ENCODE results near the gene ZNF672.
A peak's percentile ranks its signal among the peaks of the same experiment; 100 is the strongest.
"Not testable (repeated sequence)": the region's sequence is repeated elsewhere in the genome, so short reads cannot be mapped to it uniquely, and the experiment has no call there.

Gene ZNF672

DNA sequence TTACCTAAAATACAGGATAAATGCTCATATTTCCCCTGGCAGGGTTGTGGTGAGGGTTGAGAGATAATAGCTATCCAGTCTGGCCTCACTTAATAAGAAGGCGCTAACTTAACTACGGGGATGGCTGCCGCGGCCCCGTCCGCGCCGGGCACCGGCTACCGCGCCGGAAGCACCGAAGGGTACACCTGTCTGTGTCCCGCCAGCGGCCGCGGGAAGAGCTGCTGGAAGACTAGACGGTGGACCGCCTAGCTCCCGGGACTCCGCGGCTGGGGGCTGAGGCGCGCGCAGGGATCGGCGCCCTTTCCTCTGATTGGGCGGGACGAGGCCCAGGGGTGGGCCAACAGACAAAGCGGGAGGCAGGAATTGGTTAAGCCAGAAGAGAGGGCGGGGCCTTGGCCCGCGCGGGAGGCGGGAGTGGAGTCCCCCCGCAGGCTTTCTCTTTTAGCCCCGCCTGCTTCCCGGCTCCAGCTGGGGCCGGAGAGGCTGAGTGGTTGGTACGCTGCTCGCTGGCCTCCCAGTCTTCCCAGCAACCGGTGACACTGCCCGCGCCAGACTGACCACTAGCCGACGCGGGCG is at the start of gene ZNF672:
Gene ZNF672, plus strand, starts transcription at position 444 of the 576 bp plus-strand sequence. CDS start 9,051 bp downstream, outside the sequence.
- DNase-seq (ENCODE audit: low read depth), result peak; percentile 93

DNA sequence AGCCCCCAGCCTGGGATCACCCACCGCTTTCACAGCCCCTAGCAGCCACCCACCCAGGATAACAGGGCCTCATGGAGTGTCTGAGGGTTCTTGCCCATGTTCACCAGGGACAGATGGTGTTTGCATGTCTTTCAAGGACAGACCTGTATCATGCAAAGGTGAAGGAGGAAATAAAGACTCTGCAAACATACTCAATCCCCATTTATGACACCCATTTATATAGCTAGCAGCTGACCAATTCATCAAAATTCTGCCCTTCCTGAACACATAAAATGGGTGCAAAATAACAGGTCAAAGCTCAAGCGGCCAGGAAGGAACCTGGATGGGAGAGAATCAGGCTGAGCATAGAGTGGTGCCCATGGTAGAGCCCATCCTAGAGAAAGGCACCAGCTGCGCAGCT is 49.7 kb upstream of the ZNF672 start:
- DNase-seq (ENCODE audit: low read depth), result no peak

DNA sequence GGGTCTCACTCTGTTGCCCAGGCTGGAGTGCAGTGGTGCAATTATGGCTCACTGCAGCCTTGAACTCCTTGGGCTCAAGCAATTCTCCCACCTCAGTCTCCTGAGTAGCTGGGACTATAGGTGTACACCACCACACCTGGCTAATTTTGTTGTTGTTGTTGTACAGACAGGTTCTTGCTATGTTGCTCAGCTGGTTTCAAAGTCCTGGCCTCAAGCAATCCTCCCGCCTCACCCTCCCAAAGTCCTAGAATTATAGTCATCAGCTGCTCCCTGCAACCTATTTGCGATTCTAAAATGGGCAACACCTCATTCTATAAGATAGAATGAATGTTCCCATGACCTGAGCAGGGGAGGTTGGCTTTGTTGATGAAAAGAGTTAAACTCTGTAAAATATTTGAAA is 48.7 kb upstream of the ZNF672 start:
- DNase-seq (ENCODE audit: low read depth), result not testable (repeated sequence)

DNA sequence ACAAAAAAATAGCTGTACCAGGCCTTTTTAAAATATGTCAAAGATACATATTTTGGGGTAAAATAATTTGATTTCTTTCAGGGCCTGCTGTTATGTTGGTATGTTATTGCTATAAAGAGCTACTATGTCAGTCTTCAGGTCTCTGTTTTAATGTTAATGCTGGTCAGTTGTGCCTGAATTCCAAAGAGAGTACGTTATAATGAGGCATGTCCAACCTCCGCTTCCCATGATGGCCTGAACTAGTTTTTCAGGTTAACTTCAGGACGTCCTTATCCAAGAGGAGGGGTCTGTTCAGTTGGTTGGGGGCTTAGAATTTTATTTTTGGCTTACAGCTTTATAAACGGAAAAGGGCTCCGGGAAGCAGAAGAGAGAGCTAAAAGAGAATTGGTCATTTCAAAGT is 47.6 kb upstream of the ZNF672 start:
- no peak for DNase-seq (ENCODE audit: low read depth)

- no peak for DNase-seq (ENCODE audit: low read depth)
These were observed 47.0 kb upstream of the ZNF672 start for GRCh38 chr1:248791010-248791409.

- DNase-seq (ENCODE audit: low read depth), result no peak
These were observed 45.7 kb upstream of the ZNF672 start for GRCh38 chr1:248792342-248792741.

DNA sequence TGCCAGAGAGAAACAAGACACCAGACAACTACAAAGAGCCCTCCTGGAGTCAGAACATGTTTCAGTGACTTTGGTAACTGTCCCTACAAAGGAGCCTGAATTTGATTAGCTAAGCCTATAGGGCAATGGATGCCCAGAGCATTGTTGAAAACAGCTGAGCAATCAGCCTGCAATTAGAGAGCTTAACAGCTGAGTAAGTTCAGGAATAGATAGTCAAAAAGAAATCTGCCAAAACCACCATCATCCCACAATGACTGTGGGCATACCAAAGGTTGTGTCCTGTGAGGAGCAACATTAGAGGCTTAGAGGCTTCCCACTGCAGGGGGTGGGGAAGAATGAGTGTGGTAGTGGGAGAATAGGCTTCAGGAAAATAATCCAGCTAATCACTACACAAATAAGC is 44.4 kb upstream of the ZNF672 start:
- no peak for DNase-seq (ENCODE audit: low read depth)

GRCh38 chr1:248794663-248795062 is 43.4 kb upstream of the ZNF672 start:
- not testable (repeated sequence) for DNase-seq (ENCODE audit: low read depth)

DNA sequence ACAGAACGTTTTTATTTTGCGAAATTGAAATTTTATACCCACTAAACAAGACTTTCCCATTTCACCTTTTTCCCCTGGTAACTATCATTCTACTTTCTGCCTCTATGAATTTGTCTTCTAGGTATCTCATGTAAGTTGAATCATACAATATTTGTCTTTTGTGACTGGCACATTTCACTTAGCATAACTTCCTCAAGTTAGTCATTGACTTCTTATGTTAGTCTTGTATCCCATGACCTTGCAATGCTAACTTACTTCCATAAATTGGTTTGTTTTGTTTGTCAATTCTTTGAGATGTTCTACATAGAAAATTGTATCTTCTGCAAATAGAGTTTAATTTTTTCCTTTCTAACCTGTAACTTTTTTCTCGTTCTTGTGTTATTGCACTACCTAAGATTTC is 39.2 kb upstream of the ZNF672 start:
- DNase-seq (ENCODE audit: low read depth), result no peak

DNA sequence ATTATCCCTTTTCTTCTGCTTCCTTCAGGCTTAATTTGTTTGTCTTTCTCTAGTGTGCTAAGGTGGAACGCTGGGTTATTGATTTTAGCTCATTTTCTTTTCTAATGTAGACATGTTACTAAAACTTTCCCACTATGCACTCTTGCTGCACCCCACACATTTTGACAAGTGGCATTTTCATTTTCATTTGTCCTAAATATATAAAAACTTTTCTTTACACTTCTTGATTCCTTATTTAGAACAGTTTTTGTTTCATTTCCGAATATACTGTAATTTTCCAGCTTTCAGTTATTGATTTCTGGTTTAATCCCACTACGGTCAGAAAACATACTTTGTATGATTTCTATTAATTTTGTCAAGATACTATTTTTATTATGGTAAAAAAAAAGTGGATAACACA is 37.6 kb upstream of the ZNF672 start:
- DNase-seq (ENCODE audit: low read depth), result no peak

- DNase-seq (ENCODE audit: low read depth), result no peak
These were observed 35.6 kb upstream of the ZNF672 start for GRCh38 chr1:248802454-248802853.

DNA sequence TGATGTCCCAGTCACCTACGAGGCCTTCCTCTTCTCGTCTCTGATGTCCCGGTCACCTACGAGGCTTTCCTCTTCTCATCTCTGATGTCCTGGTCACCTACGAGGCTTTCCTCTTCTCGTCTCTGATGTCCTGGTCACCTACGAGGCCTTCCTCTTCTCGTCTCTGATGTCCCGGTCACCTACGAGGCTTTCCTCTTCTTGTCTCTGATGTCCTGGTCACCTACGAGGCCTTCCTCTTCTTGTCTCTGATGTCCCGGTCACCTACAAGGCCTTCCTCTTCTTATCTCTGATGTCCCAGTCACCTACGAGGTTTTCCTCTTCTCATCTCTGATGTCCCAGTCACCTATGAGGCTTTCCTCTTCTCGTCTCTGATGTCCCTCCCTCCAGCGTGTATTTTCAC is 34.5 kb upstream of the ZNF672 start:
- DNase-seq (ENCODE audit: low read depth), result not testable (repeated sequence)

GRCh38 chr1:248804771-248805681 is 33.0 kb upstream of the ZNF672 start:
- no peak for DNase-seq (ENCODE audit: low read depth)

DNA sequence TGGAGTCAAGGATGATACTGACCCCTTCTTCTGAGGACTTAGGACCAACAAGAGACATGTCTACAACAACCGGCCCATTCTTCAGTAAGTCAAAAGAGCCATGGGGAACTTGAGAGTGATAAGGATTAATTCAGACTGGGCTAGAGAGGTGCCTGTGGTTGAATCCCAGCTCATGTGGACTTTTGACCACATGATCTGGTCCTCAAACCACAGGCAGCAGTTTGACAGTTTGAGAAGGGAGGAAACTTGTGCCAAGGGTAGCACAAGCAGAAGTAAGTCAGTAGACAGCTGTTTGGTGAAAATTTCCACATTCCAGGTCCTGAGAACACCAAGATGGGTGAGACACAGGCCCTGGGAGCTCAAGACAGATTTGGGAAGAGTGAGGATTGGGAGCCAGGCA is 32.1 kb upstream of the ZNF672 start:
- DNase-seq (ENCODE audit: low read depth), result no peak

DNA sequence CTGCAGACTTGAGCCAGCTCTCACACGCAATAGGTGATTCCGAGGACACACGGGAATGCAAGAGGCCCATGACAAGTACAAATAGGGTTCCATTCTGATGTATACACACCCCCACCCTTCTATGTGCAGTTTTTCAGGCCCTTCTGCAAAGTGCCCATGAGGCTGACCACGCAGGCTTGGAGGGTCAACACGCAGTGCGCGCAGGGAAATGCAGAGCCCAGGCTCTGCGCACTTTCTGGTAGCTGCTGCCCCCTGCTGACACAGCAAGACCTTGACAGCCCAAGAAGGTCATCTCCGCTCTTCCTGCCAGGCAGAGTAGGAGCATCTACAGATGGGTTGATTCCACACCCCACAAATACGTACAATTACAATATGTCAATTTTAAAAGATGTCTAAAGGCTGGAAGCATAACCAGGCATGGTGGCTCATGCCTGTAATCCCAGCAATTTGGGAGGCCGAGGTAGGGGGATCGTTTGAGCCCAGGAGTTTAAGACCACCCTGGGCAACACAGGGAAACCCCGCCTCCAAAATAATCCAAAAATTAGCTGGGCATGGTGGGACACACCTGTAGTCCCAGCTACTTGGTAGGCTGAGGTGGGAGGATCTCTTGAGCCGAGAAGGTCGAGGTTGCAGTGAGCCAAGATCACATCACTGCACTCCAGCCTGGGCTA is 30.8 kb upstream of the ZNF672 start:
- peak; percentile 26 for DNase-seq (ENCODE audit: low read depth)

- DNase-seq (ENCODE audit: low read depth), result no peak
These were observed 29.1 kb upstream of the ZNF672 start for GRCh38 chr1:248808876-248809275.

GRCh38 chr1:248810000-248810726 is 27.9 kb upstream of the ZNF672 start:
- no peak for DNase-seq (ENCODE audit: low read depth)

DNA sequence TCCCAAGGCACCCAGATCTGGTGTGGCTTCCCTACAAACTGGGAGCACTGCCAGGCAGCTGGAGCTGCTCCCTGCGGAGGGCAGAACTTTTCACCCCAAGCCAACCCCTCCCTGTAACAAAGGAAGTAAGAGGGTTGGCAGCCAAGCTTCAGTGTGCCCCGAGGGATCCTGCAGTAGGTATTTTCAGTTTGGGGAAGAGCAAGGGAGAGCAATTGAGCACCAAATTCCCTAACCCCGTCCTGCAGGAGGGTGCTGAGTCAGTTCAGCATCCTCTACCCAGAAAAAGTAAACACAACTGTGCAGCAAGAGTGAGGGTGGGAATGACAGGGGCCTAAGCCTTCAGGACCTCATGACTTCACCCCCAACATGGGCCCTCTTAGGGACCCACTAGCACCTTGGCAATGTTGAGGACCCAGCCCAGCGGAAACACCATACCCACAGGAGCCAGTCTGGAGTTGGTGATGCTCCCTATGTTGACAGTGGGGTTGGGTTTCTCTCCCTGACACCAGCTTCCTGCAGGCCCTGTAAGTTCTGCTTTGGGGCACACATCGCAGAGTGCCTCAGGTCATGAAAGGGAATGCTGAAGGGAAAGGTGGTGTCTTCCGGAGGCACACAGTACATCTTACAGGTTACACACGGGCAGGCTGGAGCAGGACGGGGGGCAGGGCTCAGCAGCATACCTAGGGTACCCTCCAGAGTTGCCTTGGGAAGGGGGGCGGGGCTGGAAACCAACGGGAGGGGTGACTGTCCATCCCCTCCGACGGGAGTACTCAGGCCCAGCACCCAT is 27.1 kb upstream of the ZNF672 start:
- DNase-seq (ENCODE audit: low read depth), result no peak

DNA sequence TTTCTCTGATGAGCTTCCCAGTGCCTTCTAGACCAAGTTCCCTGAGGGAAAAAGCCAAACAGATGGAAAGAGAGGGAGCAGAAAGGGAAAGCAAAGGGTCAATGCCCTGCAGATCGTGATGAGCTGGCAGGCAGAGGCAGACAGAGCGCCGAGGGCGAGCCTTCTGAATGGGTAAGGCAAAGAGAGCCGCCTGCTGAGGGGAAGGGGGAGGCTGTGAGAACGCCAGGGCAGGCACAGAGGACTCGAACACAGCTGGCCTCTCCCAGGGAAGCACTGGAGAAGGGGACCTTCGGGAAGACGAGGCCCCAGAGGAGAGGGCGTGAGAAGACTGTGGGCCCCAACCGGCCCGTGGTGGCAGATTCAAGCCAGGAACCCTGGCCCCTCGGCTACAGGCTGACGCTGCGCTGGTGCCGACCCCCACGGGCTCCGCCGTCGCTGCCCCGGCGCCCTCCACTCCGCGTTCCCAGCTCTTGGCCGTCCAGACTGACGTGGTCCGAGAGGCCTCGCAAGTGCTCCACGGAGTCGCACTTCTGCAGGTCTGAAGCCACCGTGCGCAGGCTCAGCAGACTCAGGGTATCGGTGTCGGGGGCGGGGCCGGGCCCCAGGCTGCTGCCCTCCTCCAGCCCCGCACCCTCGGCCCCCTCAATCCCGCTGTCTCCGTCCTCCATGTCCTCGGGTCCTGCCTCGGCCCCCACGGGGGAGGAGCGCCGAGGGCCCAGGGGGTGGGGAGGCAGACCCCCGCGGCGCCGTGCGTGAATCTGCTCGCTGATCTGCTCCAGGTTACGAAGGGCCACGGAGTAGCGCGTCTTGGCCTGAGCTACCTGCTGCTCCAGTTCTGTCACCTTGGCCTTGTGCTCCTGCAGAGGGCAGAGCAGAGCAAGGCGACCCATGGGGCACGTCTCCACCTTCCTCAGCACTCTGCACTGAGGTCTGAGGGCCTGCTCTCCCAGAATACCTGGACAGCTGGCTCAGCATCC is 26.2 kb upstream of the ZNF672 start:
- DNase-seq (ENCODE audit: low read depth), result no peak

DNA sequence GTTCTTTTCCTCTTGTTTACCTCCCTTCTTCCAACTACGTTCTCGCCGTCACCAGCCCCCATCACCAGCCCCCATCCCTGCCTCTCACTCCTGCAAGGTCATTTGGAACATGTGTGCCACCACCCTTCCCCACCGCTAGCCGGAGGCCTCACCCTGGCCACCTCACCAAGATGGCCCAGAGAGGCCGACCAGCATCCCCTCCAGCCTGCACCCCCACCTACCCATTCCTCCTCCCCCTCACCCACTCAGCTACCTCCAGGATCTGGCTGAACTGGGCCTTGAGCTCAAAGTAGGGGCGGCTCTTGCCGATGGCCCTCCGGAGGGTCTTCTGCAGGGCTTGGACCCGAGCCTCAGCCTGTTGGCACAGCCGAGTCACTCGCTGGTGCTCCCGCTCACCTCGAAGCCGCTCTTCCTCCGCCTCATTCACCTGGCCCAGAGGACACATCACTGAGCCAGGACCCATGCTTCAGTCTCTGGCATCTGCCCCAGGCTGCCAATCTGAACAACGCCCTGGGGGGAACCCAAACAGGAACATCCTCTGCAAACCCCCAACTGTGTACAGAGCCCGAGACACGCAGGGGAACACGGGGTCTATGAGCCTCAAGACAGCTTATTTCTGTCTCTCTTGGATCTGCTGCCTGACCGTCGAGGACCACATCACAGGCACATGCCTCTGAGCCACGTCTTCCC is 25.1 kb upstream of the ZNF672 start:
- no peak for DNase-seq (ENCODE audit: low read depth)
